ENCODE data around the gene BCAS4.
"Not testable (repeated sequence)": the region's sequence is repeated elsewhere in the genome, so short reads cannot be mapped to it uniquely, and the experiment has no call there.

BCAS4 gene

GRCh38 chr20:50881759-50882424, 87.0 kb downstream of the BCAS4 start:
- not testable (repeated sequence) for DNase-seq

DNA sequence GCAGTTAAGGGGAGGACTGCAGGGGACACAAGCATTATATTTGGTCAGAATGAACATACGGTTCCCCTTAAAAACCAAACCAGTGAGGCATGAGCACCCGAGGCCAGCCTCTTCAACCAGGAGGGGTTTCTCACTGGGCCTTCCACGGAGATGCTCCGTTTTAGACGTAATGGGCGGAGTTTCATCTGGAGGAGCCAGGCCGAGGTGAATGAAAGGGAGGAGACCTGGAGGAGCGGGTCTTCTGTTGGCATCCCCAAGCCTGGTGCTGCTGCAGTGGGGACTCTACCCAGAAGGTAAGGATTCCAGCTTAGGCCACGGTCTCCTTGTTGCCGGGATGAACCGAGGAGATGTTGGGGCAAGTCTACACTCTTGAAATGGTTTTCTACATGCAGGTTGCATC, 89.0 kb downstream of the BCAS4 start:
- no peak for DNase-seq

- no peak for DNase-seq
Observed at GRCh38 chr20:50885068-50885467, 90.2 kb downstream of the BCAS4 start.

- no peak for DNase-seq
Observed at GRCh38 chr20:50885781-50886180, 90.9 kb downstream of the BCAS4 start.

DNA sequence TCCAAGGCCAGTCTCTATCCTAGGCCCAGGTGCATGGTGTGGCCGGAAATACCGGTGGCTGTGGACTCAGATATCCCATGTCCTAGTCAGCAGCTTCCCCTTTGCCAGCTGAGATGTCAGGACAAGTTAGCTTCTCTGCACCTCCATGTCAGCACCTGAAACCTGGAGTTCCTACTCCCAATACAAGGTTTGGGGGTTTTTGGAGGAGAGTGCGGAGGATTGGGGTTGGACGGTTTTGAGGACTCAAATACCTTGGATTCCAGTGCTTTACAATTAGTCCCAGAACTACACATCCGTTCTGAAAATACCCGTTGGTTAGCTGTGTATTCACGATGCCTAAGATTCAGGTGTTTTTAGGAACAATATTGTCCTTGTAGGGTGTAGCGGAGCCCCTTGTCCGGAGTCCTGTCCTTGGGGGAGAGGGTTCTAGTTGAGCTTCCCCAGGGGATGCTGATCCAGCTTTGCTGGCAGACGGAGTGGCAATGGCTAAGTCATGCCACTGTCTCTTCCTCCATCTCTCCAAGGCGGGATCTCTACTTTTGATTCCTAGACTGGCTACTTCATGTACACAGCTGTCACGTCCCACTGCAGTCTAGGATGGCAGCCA, 91.4 kb downstream of the BCAS4 start:
- DNase-seq = no peak

DNA sequence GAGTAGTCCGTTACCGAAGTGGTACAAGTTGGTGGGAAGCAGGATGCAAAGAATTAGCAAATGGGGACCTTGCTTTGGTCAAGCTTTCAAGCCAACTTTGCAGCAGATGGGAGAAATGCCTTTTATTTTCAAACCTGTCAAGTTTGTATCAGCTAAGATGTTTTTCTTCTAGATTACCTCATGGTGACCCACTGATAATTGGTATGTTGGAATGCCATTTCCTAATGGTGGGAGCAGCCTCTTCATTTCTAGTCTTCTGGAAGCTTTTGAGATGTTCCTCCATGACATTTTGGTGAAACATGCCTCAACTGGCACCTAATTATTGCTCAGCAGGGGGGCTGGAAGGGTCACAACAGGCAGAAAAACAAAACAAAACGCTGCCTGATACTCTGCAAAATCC, 92.7 kb downstream of the BCAS4 start:
- DNase-seq = no peak

- no peak for DNase-seq
Observed at GRCh38 chr20:50891138-50891537, 96.3 kb downstream of the BCAS4 start.

GRCh38 chr20:50892394-50892793, 97.5 kb downstream of the BCAS4 start:
- DNase-seq = no peak

DNA sequence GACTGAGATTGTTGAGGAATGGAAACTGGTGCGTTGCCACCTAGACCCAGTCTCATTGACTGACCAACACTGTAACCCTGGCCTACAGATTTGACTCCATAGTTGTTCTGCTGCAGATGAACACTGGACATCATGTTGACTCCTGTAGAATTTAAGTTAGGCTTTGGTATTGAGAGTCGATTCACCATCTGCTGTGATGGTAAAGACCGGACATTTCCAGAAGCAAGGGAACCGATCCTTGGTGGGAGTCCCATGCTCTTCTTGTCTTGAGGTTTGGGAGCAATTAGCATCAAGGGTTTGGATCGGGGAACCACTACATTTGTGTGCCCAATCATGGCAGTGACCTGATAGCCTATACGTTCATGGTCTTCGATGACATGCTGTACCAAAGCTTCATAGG, 98.8 kb downstream of the BCAS4 start:
- no peak for DNase-seq

GRCh38 chr20:50895111-50895830, 100.4 kb downstream of the BCAS4 start:
- no peak for DNase-seq

DNA sequence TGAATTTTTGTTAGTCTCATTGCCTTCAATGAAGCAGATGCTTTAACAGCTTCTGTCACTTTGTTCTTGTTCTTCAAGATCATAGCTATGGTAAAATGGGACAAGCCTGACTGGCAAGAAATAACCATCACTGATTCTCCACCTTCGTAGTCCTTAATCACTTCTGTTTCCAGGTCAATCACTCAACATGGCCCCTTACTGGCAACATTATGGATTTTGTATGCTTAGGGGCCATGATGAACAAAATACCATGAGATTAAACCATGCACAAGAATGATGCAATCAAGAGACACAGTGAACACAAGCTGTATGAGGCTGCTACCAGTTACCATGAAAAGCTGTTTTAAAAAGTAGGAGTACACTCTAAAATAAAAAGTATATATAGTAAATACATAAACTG, 103.6 kb downstream of the BCAS4 start:
- no peak for DNase-seq

GRCh38 chr20:50900261-50900660, 105.4 kb downstream of the BCAS4 start:
- DNase-seq = no peak

GRCh38 chr20:50901301-50901700, 106.4 kb downstream of the BCAS4 start:
- DNase-seq = no peak

GRCh38 chr20:50903353-50904051, 108.6 kb downstream of the BCAS4 start:
- DNase-seq = no peak

GRCh38 chr20:50904067-50904570, 109.3 kb downstream of the BCAS4 start:
- no peak for DNase-seq

GRCh38 chr20:50909413-50909812, 114.6 kb downstream of the BCAS4 start:
- DNase-seq = no peak

GRCh38 chr20:50911030-50911429, 116.2 kb downstream of the BCAS4 start:
- DNase-seq = no peak

DNA sequence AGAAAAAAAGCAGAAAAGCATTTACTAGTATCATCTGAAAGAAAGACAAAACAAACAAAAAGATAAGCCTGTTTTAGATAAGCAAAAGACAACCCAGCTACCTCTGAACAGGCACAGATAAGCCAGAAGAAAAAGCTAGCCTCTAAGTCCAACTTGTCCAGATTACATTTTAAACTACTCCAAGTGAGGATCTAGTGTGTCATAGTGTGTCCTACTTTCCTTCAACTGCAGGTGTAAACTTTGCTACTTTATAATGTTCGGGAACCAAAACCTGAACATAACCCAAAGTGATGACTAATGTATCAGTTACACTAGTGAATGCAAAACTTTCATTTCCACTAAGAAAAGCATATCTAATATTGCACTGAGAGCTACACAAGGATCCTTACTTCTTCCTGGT, 116.9 kb downstream of the BCAS4 start:
- DNase-seq = no peak

DNA sequence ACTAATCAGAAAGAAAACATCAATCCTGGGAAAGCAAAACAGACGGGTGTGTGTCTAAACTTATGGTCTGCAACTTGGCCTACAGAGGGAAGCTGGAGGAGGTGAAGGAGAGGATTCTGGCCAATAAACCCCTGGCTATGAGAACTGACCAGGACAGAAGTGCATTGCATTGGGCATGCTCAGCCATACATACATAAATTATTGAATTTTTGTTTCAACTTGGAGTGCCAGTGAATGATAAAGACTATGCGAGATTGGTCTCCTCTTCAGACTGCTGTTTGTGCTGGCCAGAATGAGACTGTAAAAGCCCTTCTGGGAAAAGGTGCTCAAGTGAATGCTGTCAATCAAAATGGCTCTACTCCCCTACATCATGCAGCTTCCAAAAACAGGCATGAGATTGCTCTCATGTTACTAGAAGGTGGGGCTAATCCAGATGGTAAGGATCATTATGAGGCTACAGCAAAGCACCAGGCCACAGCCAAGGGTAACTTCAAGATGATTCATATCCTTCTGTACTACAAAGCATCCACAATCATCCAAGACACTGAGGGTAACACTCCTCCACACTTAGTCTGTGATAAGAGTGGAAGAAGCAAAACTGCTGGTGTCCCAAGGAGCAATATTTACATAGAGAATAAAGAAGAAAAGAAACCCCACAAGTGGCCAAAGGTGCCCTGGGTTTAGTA, 119.0 kb downstream of the BCAS4 start:
- no peak for DNase-seq

- DNase-seq = no peak
Observed at GRCh38 chr20:50915424-50915823, 120.6 kb downstream of the BCAS4 start.

- DNase-seq = no peak
Observed at GRCh38 chr20:50916257-50916656, 121.4 kb downstream of the BCAS4 start.

DNA sequence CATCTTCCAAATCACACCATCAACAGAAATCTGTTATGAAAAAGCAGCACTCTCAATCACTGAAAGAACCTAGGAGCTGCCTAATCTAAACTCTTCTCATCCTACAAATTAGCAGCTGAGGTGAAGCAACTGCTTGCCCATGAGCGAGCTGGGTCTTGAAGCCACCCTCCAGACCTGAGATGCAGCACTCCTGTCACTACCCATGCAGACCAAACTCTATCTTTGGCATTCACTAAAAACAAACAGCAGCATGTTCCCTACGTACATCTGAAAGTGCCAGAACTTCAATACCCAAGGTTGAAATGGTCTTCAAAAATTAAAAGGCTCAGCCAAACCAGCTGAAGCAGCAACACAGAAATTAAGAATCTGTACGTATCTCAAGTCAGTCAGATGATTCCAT, 122.1 kb downstream of the BCAS4 start:
- no peak for DNase-seq

DNA sequence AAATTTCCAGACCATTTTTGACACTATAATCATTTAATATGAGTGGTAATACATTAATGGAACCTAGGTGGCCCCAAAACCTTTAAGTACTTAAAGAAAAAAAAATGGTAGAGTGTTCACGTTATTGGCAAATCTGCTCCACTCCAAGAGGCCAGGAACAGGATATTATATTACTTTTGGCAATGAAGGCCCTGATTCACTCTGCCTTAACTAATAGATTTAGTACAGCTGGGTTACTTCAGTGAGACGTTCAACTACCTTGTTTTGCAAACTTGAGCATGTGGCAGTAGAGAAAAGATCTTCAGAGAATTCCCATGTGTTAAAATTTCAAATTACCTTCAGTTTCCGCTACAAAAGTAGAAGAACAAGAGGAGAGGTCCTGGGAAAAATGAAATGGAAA, 123.5 kb downstream of the BCAS4 start:
- DNase-seq = no peak

Data from activated CD4-positive, alpha-beta T cell treated with anti-CD3 and anti-CD28 coated beads, Interleukin-2, amount 50 U/mL, for 1 hour (primary cell).